ENCODE data around the gene SLC16A12. TPM values are rescaled to one million over a fixed set of nuclear protein-coding genes. Genes with fewer than 3 reads are reported as not detected.

Gene SLC16A12
- total RNA-seq, 3 donors from 2014 or later (not counting 1 experiment from before 2014, with no cell fraction given): not detected

- ATAC-seq (no peak), DNase-seq (no peak)
- peaks cover 2% of the 10 kb centered on the region for H3K27me3 ChIP-seq (ENCODE audit: control insufficient read depth, insufficient read depth, low read length)
- Mint-ChIP-seq H3K9me3 (no peaks in the 10 kb centered on the region), H3K27ac (no peak overlapping the region), H3K27me3 (ENCODE audit: low read depth in 2 of 2) (peaks cover 15 to 18% of the 10 kb centered on the region in 2 donors), H3K4me1 (no peaks in the 10 kb centered on the region), H3K36me3 (no peaks in the 10 kb centered on the region), H3K4me3 (no peak overlapping the region)
- H3K4me3 ChIP-seq (ENCODE audit: low read length): no peak overlapping the region
- WGBS (ENCODE audit: insufficient coverage): 94% methylated on average over 2 of the region's 3 CpGs
- no peaks in the 10 kb centered on the region for H3K36me3 ChIP-seq (ENCODE audit: control insufficient read depth, insufficient read depth, low read length)
- no peak overlapping the region for H3K27ac ChIP-seq (ENCODE audit: low read length)
- intact Hi-C loops (cut with micrococcal nuclease): no loop called here
- H3K4me1 ChIP-seq (ENCODE audit: control insufficient read depth, insufficient read depth, low read length): no peaks in the 10 kb centered on the region
- TF ChIP-seq CTCF (IDR thresholded peaks at IDR 0.05): no peak
- H3K9me3 ChIP-seq (ENCODE audit: control insufficient read depth, insufficient read depth, low read length): no peaks in the 10 kb centered on the region
These were observed 32.2 kb downstream of the SLC16A12 start for GRCh38 chr10:89503151-89503550.

- intact Hi-C loops (cut with micrococcal nuclease): no loop called here
- H3K4me3 Mint-ChIP-seq: no peak overlapping the region
- H3K36me3 ChIP-seq (ENCODE audit: control insufficient read depth, insufficient read depth, low read length): no peaks in the 10 kb centered on the region
- H3K27me3 ChIP-seq (ENCODE audit: control insufficient read depth, insufficient read depth, low read length): peaks cover 2% of the 10 kb centered on the region
- TF ChIP-seq CTCF (IDR thresholded peaks at IDR 0.05): no peak
- no peak overlapping the region for H3K27ac ChIP-seq (ENCODE audit: low read length)
- H3K4me3 ChIP-seq (ENCODE audit: low read length): no peak overlapping the region
- H3K9me3 Mint-ChIP-seq: no peaks in the 10 kb centered on the region
- 85% methylated on average over 1 of the region's 1 CpG for WGBS (ENCODE audit: insufficient coverage)
- H3K4me1 Mint-ChIP-seq: no peaks in the 10 kb centered on the region
- H3K9me3 ChIP-seq (ENCODE audit: control insufficient read depth, insufficient read depth, low read length): no peaks in the 10 kb centered on the region
- H3K27ac Mint-ChIP-seq: no peak overlapping the region
- ATAC-seq: no peak
- no peaks in the 10 kb centered on the region for H3K36me3 Mint-ChIP-seq
- H3K27me3 Mint-ChIP-seq (ENCODE audit: low read depth in 2 of 2): peaks cover 14 to 18% of the 10 kb centered on the region in 2 donors
- DNase-seq: no peak
- no peaks in the 10 kb centered on the region for H3K4me1 ChIP-seq (ENCODE audit: control insufficient read depth, insufficient read depth, low read length)
These were observed 32.8 kb downstream of the SLC16A12 start for GRCh38 chr10:89502549-89502948.

GRCh38 chr10:89494575-89494974, 40.8 kb downstream of the SLC16A12 start:
- intact Hi-C loops (cut with micrococcal nuclease): no loop called here
- Histone ChIP-seq H3K27me3 (ENCODE audit: control insufficient read depth, insufficient read depth, low read length) (peaks cover 3% of the 10 kb centered on the region), H3K36me3 (ENCODE audit: control insufficient read depth, insufficient read depth, low read length) (no peaks in the 10 kb centered on the region), H3K4me3 (ENCODE audit: low read length) (no peak overlapping the region), H3K27ac (ENCODE audit: low read length) (no peak overlapping the region), H3K4me1 (ENCODE audit: control insufficient read depth, insufficient read depth, low read length) (no peaks in the 10 kb centered on the region), H3K9me3 (ENCODE audit: control insufficient read depth, insufficient read depth, low read length) (no peaks in the 10 kb centered on the region)
- Mint-ChIP-seq H3K27me3 (ENCODE audit: low read depth in 2 of 2) (peaks cover 9 to 44% of the 10 kb centered on the region in 2 donors), H3K27ac (no peak overlapping the region), H3K4me1 (no peaks in the 10 kb centered on the region), H3K4me3 (no peak overlapping the region), H3K36me3 (no peaks in the 10 kb centered on the region), H3K9me3 (no peaks in the 10 kb centered on the region)
- WGBS (ENCODE audit: insufficient coverage): 97% methylated on average over 3 of the region's 3 CpGs
- no peak for TF ChIP-seq CTCF (IDR thresholded peaks at IDR 0.05)
- no peak for ATAC-seq
- DNase-seq: no peak

GRCh38 chr10:89494068-89494467, 41.3 kb downstream of the SLC16A12 start:
- Mint-ChIP-seq H3K9me3 (no peaks in the 10 kb centered on the region), H3K4me1 (no peaks in the 10 kb centered on the region), H3K36me3 (no peaks in the 10 kb centered on the region), H3K4me3 (no peak overlapping the region), H3K27ac (no peak overlapping the region), H3K27me3 (ENCODE audit: low read depth in 2 of 2) (peaks cover 7 to 44% of the 10 kb centered on the region in 2 donors)
- Histone ChIP-seq H3K4me3 (ENCODE audit: low read length) (no peak overlapping the region), H3K27me3 (ENCODE audit: control insufficient read depth, insufficient read depth, low read length) (peaks cover 3% of the 10 kb centered on the region), H3K27ac (ENCODE audit: low read length) (no peak overlapping the region), H3K36me3 (ENCODE audit: control insufficient read depth, insufficient read depth, low read length) (no peaks in the 10 kb centered on the region), H3K9me3 (ENCODE audit: control insufficient read depth, insufficient read depth, low read length) (no peaks in the 10 kb centered on the region), H3K4me1 (ENCODE audit: control insufficient read depth, insufficient read depth, low read length) (no peaks in the 10 kb centered on the region)
- 87% methylated on average over 4 of the region's 5 CpGs for WGBS (ENCODE audit: insufficient coverage)
- ATAC-seq (no peak), DNase-seq (no peak)
- intact Hi-C loops (cut with micrococcal nuclease): no loop called here
- TF ChIP-seq CTCF (IDR thresholded peaks at IDR 0.05): no peak
